Measurements from ENCODE around the gene RAMP2.

The RAMP2 gene

DNA sequence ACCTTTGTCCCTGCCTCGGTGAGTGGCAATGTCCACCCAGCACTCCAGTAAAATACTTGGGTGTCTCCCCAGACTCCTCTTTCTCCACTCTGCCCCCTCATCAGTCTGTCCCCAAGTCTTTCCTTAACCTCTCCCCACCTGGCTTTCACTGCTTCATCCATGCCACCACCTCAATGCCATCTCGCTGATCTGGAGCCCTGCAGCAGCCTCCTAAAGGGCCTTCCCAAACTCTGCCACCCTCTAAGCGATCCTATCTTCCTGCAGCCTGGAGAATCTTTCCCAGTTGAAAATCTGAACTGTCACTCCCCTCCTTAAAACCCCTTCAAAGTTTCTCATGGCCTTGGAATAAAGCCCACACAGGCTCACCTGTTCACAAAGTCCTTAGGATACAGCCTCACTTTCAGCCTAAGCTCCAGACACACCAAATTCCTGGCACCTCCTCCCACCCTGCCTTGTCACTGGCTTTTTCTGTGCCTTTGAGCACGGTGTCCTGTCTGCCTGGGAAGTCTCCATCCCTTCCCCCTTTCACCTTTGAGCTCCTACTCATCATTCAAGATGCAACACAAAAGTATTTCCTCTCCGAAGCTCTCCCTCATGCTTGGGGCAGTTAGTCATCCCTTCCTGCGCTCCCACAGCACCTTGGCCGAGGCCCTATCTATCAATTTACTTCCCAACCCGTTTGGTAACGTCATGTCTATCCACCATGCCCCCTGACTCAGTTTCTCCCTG, 22.2 kb downstream of the RAMP2 start:
- no peak overlapping the region for H3K4me3 ChIP-seq (ENCODE audit: low read length)
- peaks cover 6% of the 10 kb centered on the region for H3K4me1 ChIP-seq (ENCODE audit: control insufficient read depth, low read depth, low read length)
- H3K9me3 ChIP-seq (ENCODE audit: control insufficient read depth, low read depth, low read length) = no peaks in the 10 kb centered on the region
- no peak overlapping the region for H3K27ac ChIP-seq (ENCODE audit: low read length)
- peaks cover 10% of the 10 kb centered on the region for H3K36me3 ChIP-seq (ENCODE audit: control insufficient read depth, low read depth, low read length)
- H3K9ac ChIP-seq (ENCODE audit: low read length) = no peak overlapping the region
- peaks cover 39% of the 10 kb centered on the region for H3K27me3 ChIP-seq (ENCODE audit: control insufficient read depth, insufficient read depth, low read length)

GRCh38 chr17:42783791-42784138, 22.7 kb downstream of the RAMP2 start:
- H3K27ac ChIP-seq (ENCODE audit: low read length) = no peak overlapping the region

GRCh38 chr17:42784409-42784808, 23.4 kb downstream of the RAMP2 start:
- no peak overlapping the region for H3K27ac ChIP-seq (ENCODE audit: low read length)
- H3K36me3 ChIP-seq (ENCODE audit: control insufficient read depth, low read depth, low read length) = peaks cover 2% of the 10 kb centered on the region
- no peak overlapping the region for H3K4me3 ChIP-seq (ENCODE audit: low read length)
- peaks cover 6% of the 10 kb centered on the region for H3K4me1 ChIP-seq (ENCODE audit: control insufficient read depth, low read depth, low read length)
- H3K9ac ChIP-seq (ENCODE audit: low read length) = no peak overlapping the region
- H3K27me3 ChIP-seq (ENCODE audit: control insufficient read depth, insufficient read depth, low read length) = peaks cover 39% of the 10 kb centered on the region
- H3K9me3 ChIP-seq (ENCODE audit: control insufficient read depth, low read depth, low read length) = no peaks in the 10 kb centered on the region

More at GRCh38 chr17:42783791-42784138, 22.7 kb downstream of the RAMP2 start:
- Histone ChIP-seq H3K9ac (ENCODE audit: low read length) (no peak overlapping the region), H3K9me3 (ENCODE audit: control insufficient read depth, low read depth, low read length) (no peaks in the 10 kb centered on the region), H3K27me3 (ENCODE audit: control insufficient read depth, insufficient read depth, low read length) (peaks cover 39% of the 10 kb centered on the region), H3K4me1 (ENCODE audit: control insufficient read depth, low read depth, low read length) (peaks cover 6% of the 10 kb centered on the region), H3K4me3 (ENCODE audit: low read length) (no peak overlapping the region), H3K36me3 (ENCODE audit: control insufficient read depth, low read depth, low read length) (peaks cover 8% of the 10 kb centered on the region)

DNA sequence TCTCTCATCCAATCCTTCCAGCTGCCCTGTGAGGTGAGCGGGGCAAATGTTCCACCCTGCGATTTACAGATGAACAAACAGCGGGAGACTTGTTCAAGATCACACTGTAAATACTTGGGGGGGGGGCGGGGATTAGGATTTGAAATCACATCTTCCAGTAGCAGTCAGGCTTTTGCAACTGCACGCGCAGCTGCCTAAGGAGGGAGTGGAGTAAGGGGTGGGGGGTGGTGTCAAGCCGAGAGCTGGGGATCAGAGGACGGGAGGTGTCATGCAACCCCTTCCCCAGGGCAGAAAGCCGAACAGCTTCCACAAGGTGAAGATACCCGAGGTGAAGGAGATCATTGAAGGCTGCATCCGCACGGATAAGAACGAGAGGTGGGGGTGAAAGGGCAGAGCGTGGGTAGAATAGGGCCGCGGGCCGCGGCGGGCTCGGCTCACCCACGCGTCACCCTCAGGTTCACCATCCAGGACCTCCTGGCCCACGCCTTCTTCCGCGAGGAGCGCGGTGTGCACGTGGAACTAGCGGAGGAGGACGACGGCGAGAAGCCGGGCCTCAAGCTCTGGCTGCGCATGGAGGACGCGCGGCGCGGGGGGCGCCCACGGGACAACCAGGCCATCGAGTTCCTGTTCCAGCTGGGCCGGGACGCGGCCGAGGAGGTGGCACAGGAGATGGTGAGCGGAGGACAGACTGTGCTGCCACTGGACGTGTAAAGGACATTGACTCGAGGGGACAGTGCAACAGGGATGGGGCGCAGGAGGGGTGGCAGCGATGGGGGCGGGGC, 24.0 kb downstream of the RAMP2 start:
- Histone ChIP-seq H3K27me3 (ENCODE audit: control insufficient read depth, insufficient read depth, low read length) (peaks cover 39% of the 10 kb centered on the region), H3K9me3 (ENCODE audit: control insufficient read depth, low read depth, low read length) (no peaks in the 10 kb centered on the region), H3K4me3 (ENCODE audit: low read length) (no peak overlapping the region), H3K9ac (ENCODE audit: low read length) (no peak overlapping the region), H3K27ac (ENCODE audit: low read length) (no peak overlapping the region), H3K4me1 (ENCODE audit: control insufficient read depth, low read depth, low read length) (peaks cover under 1% of the 10 kb centered on the region), H3K36me3 (ENCODE audit: control insufficient read depth, low read depth, low read length) (no peaks in the 10 kb centered on the region)

GRCh38 chr17:42787266-42787665, 26.2 kb downstream of the RAMP2 start:
- Histone ChIP-seq H3K4me1 (ENCODE audit: control insufficient read depth, low read depth, low read length) (no peaks in the 10 kb centered on the region), H3K36me3 (ENCODE audit: control insufficient read depth, low read depth, low read length) (no peaks in the 10 kb centered on the region), H3K9ac (ENCODE audit: low read length) (no peak overlapping the region), H3K27me3 (ENCODE audit: control insufficient read depth, insufficient read depth, low read length) (peaks cover 21% of the 10 kb centered on the region), H3K4me3 (ENCODE audit: low read length) (no peak overlapping the region), H3K27ac (ENCODE audit: low read length) (no peak overlapping the region), H3K9me3 (ENCODE audit: control insufficient read depth, low read depth, low read length) (no peaks in the 10 kb centered on the region)

- no peak overlapping the region for H3K9ac ChIP-seq (ENCODE audit: low read length)
- no peaks in the 10 kb centered on the region for H3K36me3 ChIP-seq (ENCODE audit: control insufficient read depth, low read depth, low read length)
- H3K27ac ChIP-seq (ENCODE audit: low read length) = no peak overlapping the region
Observed at GRCh38 chr17:42791948-42792347, 30.9 kb downstream of the RAMP2 start.

GRCh38 chr17:42792545-42792944, 31.5 kb downstream of the RAMP2 start:
- Histone ChIP-seq H3K9ac (ENCODE audit: low read length) (no peak overlapping the region), H3K27ac (ENCODE audit: low read length) (no peak overlapping the region), H3K4me3 (ENCODE audit: low read length) (no peak overlapping the region), H3K36me3 (ENCODE audit: control insufficient read depth, low read depth, low read length) (no peaks in the 10 kb centered on the region), H3K4me1 (ENCODE audit: control insufficient read depth, low read depth, low read length) (no peaks in the 10 kb centered on the region), H3K9me3 (ENCODE audit: control insufficient read depth, low read depth, low read length) (no peaks in the 10 kb centered on the region), H3K27me3 (ENCODE audit: control insufficient read depth, insufficient read depth, low read length) (no peaks in the 10 kb centered on the region)

More at GRCh38 chr17:42791948-42792347, 30.9 kb downstream of the RAMP2 start:
- Histone ChIP-seq H3K9me3 (ENCODE audit: control insufficient read depth, low read depth, low read length) (no peaks in the 10 kb centered on the region), H3K4me3 (ENCODE audit: low read length) (no peak overlapping the region), H3K27me3 (ENCODE audit: control insufficient read depth, insufficient read depth, low read length) (no peaks in the 10 kb centered on the region), H3K4me1 (ENCODE audit: control insufficient read depth, low read depth, low read length) (no peaks in the 10 kb centered on the region)

DNA sequence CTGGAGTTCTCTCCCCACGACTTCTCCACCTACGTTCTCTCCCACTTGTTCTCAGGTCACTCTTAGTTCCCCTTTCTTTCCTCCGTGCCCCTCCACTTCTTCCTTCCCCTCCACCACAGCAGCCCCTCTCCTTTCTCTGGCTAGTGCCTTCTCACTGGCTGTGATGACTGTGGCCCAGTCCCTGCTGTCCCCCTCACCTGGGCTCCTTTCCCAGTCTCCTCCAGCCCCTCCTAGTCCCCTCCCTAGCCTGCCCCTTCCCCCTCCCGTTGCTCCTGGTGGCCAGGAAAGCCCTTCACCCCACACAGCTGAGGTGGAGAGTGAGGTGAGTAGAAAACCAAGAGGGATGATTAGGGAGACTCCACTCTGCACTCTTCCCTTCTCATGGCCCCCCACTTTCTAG, 34.0 kb downstream of the RAMP2 start:
- H3K27ac ChIP-seq (ENCODE audit: low read length) = no peak overlapping the region
- H3K9ac ChIP-seq (ENCODE audit: low read length) = no peak overlapping the region
- H3K4me3 ChIP-seq (ENCODE audit: low read length) = no peak overlapping the region
- H3K27me3 ChIP-seq (ENCODE audit: control insufficient read depth, insufficient read depth, low read length) = peaks cover 8% of the 10 kb centered on the region
- H3K9me3 ChIP-seq (ENCODE audit: control insufficient read depth, low read depth, low read length) = no peaks in the 10 kb centered on the region
- no peaks in the 10 kb centered on the region for H3K36me3 ChIP-seq (ENCODE audit: control insufficient read depth, low read depth, low read length)
- peaks cover 4% of the 10 kb centered on the region for H3K4me1 ChIP-seq (ENCODE audit: control insufficient read depth, low read depth, low read length)

DNA sequence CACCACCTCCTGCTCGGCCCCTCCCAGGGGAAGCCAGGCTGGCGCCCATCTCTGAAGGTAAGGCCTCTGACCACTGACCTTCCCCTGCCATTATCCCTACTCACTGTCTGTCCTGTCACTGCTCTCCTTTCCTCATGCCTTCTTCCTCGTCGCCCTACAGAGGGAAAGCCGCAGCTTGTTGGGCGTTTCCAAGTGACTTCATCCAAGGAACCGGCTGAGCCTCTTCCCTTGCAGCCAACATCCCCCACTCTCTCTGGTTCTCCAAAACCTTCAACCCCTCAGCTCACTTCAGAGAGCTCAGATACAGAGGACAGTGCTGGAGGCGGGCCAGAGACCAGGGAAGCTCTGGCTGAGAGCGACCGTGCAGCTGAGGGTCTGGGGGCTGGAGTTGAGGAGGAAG, 34.4 kb downstream of the RAMP2 start:
- Histone ChIP-seq H3K9me3 (ENCODE audit: control insufficient read depth, low read depth, low read length) (no peaks in the 10 kb centered on the region), H3K27ac (ENCODE audit: low read length) (no peak overlapping the region), H3K36me3 (ENCODE audit: control insufficient read depth, low read depth, low read length) (no peaks in the 10 kb centered on the region), H3K27me3 (ENCODE audit: control insufficient read depth, insufficient read depth, low read length) (peaks cover 12% of the 10 kb centered on the region), H3K9ac (ENCODE audit: low read length) (no peak overlapping the region), H3K4me3 (ENCODE audit: low read length) (no peak overlapping the region), H3K4me1 (ENCODE audit: control insufficient read depth, low read depth, low read length) (peaks cover 4% of the 10 kb centered on the region)

GRCh38 chr17:42796066-42796758, 35.2 kb downstream of the RAMP2 start:
- Histone ChIP-seq H3K36me3 (ENCODE audit: control insufficient read depth, low read depth, low read length) (no peaks in the 10 kb centered on the region), H3K9me3 (ENCODE audit: control insufficient read depth, low read depth, low read length) (no peaks in the 10 kb centered on the region), H3K9ac (ENCODE audit: low read length) (no peak overlapping the region), H3K27ac (ENCODE audit: low read length) (no peak overlapping the region), H3K27me3 (ENCODE audit: control insufficient read depth, insufficient read depth, low read length) (peaks cover 15% of the 10 kb centered on the region), H3K4me1 (ENCODE audit: control insufficient read depth, low read depth, low read length) (peaks cover 4% of the 10 kb centered on the region), H3K4me3 (ENCODE audit: low read length) (no peak overlapping the region)

GRCh38 chr17:42797067-42798007, 36.3 kb downstream of the RAMP2 start:
- no peaks in the 10 kb centered on the region for H3K36me3 ChIP-seq (ENCODE audit: control insufficient read depth, low read depth, low read length)
- peaks cover 4% of the 10 kb centered on the region for H3K4me1 ChIP-seq (ENCODE audit: control insufficient read depth, low read depth, low read length)
- H3K27ac ChIP-seq (ENCODE audit: low read length) = no peak overlapping the region
- no peaks in the 10 kb centered on the region for H3K9me3 ChIP-seq (ENCODE audit: control insufficient read depth, low read depth, low read length)
- peak overlapping the region; percentile 64 for H3K9ac ChIP-seq (ENCODE audit: low read length)
- peaks cover 15% of the 10 kb centered on the region for H3K27me3 ChIP-seq (ENCODE audit: control insufficient read depth, insufficient read depth, low read length)
- peak overlapping the region; percentile 81 for H3K4me3 ChIP-seq (ENCODE audit: low read length)

All from iPS-18a (cell line).